Measurements from ENCODE around the gene ATP6V0B.

ATP6V0B gene

GRCh38 chr1:43993206-43993914 lies 18.6 kb downstream of the ATP6V0B start:
- DNase-seq (ENCODE audit: low read depth), result no peak
- H3K4me3 ChIP-seq (ENCODE audit: low read length), result no peak overlapping the region
- TF ChIP-seq CTCF (conservative IDR thresholded peaks at IDR 0.05; ENCODE audit: low read length), result no peak

- DNase-seq (ENCODE audit: low read depth), result no peak
- H3K4me3 ChIP-seq (ENCODE audit: low read length), result no peak overlapping the region
- TF ChIP-seq CTCF (conservative IDR thresholded peaks at IDR 0.05; ENCODE audit: low read length), result no peak
These were observed 19.3 kb downstream of the ATP6V0B start for GRCh38 chr1:43994071-43994470.

- H3K4me3 ChIP-seq (ENCODE audit: low read length), result no peak overlapping the region
- peak; percentile 39 for TF ChIP-seq CTCF (conservative IDR thresholded peaks at IDR 0.05; ENCODE audit: low read length)
- peak; percentile 22 for DNase-seq (ENCODE audit: low read depth)
These were observed 20.3 kb downstream of the ATP6V0B start for GRCh38 chr1:43994794-43995790.

- no peak for DNase-seq (ENCODE audit: low read depth)
- H3K4me3 ChIP-seq (ENCODE audit: low read length), result no peak overlapping the region
- no peak for TF ChIP-seq CTCF (conservative IDR thresholded peaks at IDR 0.05; ENCODE audit: low read length)
These were observed 21.4 kb downstream of the ATP6V0B start for GRCh38 chr1:43995984-43996732.

- no peak for TF ChIP-seq CTCF (conservative IDR thresholded peaks at IDR 0.05; ENCODE audit: low read length)
- no peak for DNase-seq (ENCODE audit: low read depth)
- no peak overlapping the region for H3K4me3 ChIP-seq (ENCODE audit: low read length)
These were observed 22.0 kb downstream of the ATP6V0B start for GRCh38 chr1:43996733-43997115.

- no peak for TF ChIP-seq CTCF (conservative IDR thresholded peaks at IDR 0.05; ENCODE audit: low read length)
- no peak for DNase-seq (ENCODE audit: low read depth)
- no peak overlapping the region for H3K4me3 ChIP-seq (ENCODE audit: low read length)
These were observed 22.7 kb downstream of the ATP6V0B start for GRCh38 chr1:43997295-43997999.

Measured in AG10803 (cell line).